Fibroblast of the conjunctiva (primary cell): Measurements from ENCODE around the gene PXT1.
"Not testable (repeated sequence)": the region's sequence is repeated elsewhere in the genome, so short reads cannot be mapped to it uniquely, and the experiment has no call there.

Source experiments
- DNase-seq: peaks from one replicate; pipeline ENCODE4 v3.0.0-alpha.2; 2010; ENCODE audit warnings: low read depth

Gene PXT1, protein sequence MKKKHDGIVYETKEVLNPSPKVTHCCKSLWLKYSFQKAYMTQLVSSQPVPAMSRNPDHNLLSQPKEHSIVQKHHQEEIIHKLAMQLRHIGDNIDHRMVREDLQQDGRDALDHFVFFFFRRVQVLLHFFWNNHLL

DNA sequence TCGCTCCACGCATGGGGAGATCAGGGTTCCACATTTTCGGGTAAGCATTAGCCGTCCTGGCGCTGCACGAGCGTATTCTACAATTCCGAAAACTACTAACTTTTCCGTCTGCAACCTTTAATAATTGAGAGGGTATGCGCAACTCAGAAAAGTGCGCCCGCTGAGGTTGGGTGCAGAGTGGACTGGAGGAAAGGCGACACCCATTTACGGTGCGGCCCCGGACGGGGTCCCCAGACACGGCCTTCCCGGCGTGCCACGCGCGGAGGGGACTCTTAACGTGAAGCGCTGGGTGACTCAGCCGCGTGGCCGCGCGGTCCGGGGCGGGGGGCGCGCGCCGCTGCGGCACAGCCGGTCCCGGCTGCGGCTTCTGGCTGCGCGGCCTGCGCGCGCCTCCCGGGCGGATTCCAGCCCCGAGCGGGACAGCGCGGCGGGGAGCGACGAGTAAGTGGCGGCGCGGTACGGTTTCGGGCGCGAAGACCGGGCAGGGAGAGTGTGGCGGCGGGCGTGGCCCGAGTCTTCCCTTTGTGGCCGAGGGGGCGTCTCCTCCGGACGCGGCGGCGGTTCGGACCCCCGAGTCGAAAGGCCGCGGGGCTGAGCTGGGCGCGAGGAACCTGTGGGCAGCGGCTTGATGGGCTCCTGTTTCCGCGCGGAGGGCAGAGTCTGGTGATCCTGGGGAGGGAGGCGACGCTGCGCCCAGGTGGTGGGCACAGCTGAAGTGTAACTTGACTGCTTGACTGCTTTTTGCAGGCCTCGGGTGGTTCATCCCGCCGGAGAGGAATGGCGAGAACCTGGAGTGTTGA lies at the start of gene PXT1, which contains the start of gene KCTD20:
Gene PXT1 (minus strand): TSS at position 184 of the 800 bp plus-strand sequence. CDS start 16,772 bp downstream, outside the sequence.
Gene KCTD20 (plus strand): TSS at position 330 of the 800 bp plus-strand sequence. CDS start 27,098 bp downstream, outside the sequence.
- DNase-seq, result peak; percentile 59

DNA sequence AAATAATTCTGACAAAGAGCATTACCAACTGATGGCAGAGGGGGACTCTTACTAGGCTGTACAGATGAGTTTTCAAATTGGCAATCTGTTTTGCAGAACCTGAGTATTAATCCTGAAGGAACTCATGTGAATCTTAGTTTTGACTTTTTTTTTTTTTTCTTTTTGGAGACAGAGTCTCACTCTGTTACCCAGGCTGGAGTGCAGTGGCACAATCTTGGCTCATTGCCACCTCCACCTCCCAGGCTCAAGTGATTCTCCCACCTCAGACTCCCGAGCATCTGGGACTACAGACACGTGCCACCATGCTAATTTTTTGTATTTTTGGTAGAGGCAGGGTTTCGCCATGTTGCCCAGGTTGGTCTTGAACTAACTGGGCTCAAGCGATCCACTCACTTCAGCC lies 49.4 kb upstream of the PXT1 start:
- DNase-seq, result no peak

DNA sequence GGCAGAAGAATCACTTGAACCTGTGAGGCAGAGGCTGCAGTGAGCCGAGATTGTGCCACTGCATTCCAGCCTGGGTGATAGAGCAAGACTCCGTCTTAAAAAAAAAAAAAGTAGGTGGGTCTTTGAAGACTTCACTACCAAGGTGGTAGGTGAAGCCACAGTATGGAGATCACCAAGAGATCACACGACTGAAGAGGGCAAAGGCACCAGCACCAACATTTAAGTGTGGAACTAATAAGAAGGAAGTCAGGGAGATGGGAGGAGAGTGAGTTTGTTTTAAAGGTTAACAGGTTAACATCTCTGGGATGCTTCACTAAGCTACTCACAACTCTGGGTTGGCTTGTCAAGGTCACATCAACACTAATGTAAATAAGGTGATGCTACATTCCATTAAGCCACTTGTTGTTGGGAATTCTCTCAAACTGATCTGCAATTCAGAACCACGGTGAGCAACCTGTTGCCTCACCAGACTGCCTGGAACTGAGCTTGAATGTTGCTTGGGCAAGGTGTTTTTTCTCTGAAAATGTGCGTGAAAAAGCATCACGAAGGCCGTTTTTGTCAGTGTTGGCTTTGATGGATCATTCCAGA lies 48.8 kb upstream of the PXT1 start:
- DNase-seq, result no peak

DNA sequence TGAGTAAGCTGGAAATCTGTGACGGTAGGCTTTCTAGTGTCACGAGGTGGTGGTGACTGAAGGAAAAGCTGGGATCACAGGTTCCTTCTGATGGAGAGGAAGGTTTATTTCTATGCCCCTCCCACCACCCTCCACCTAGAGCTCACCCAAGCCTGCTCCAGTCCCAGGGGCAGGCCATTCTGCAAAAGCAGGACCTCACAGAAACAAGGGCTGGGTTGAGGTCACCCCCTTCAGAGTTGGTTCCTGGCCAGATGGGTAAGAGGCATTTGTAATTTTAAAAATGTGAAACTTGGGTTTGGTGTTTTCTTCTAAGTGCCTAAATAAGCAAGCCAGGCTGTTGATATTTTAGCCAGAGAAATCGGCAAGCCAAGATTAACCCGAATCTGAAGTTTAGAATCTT lies 46.8 kb upstream of the PXT1 start:
- DNase-seq, result no peak

DNA sequence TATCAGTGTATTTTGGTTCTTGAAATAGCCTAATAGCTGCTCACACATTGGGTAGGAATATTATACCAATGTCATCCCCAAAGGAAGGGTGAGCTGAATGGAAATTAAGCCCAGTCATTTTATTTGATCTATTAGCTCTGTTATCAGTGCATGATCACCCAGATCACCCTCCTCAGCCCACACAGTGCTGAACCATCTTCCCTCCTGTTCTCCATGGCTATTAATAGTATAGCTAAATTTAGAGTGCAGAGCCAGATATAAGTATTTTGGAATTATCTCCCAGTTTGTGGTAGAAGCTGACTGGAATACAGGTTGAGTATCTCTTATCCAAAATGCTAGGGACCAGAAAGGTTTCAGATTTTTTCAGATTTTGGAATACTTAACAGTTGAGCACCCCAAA lies 45.6 kb upstream of the PXT1 start:
- no peak for DNase-seq

DNA sequence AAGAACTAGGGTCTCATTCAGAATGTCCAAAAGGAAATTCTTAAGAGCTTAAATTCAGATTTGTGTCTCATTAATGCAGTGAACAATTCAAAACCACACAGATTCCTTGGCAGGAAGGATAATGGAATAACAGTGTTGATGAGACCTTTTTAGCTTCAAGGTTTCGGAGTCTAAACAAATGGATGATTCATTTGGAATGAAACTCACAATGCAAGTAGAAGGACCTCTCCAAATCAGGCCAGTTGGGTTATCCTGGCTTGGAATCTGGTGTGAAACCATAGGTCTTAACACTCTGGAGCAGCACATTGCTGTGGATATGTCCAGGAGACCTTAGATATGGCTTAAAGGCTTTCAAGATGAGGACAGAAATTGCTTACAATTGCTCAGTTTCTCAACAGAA lies 45.0 kb upstream of the PXT1 start:
- peak; percentile 2 for DNase-seq

DNA sequence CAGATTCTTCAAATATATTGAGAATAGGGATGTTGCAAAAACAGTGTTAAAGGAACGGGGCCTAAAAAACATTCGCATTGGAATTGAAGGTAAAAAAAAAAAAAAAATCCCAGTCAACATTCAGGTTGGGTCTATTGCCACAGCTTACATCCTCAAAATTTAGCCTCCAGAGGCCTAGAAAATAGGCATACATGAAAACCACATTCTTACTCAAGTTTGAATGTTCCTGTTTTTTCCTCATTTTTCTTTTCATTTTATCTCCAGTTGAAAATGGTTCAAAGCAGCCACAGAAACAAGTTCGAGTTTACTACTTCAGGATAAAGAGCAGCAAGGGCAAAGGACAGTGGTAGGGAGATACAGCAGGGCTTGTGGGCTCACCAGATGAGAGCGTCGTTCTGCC lies 42.1 kb upstream of the PXT1 start:
- DNase-seq, result no peak

DNA sequence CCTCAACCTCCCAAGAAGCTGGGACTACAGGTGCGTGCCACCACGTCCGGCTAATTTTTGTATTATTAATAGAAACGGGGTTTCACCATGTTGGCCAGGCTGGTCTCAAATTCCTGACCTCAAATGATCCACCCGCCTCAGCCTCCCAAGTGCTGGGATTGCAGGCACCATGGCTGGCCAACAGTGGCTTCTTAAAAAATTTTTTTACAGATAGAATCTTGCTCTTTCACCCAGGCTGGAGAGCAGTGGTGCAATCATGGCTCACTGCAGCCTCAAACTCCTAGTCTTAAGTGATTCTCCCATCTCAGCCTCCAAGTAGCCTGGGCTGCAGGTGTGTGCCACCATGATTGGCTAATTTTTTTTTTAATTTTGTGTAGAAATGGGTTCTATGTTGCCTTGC lies 40.7 kb upstream of the PXT1 start:
- not testable (repeated sequence) for DNase-seq

DNA sequence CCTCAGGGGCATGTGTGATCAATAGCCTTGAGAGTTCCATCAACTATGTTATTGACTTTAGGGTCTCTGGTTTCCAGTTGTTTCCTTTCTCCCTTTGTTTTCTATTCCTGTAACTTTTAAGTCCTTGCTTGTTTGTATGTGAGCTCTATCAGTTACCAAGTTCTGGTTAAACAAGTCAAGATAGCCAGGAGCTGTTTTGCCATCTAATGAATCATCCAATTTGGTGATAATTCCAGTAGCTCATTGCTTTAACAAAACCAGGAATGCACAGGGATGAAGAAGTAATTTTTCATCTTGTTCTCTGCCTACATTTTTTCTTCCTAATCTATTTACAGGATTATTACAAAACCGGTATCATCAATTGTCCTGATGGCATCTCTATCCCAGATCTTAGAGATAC lies 36.6 kb upstream of the PXT1 start:
- no peak for DNase-seq

DNA sequence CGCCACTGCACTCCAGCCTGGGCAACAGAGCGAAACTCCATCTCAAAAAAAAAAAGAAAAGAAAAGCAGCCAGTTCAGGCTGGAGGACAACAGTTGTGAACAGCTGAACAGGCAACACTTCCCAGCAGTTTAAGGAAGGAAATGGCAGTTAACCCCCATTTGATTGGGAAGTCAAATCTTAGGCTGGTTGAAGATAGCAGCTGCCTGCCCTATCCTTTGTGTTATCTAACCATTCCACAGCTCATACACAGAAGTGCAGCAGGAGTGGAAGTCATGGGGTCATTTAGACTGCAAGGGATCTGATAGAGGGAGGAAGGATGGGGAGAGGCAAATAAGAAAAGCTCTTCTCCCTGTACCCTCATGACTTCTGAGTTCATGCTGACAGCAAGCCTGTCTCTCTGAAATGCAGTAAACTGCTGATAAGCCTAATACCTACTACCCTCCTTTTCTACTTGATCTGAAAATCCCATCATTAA lies 35.4 kb upstream of the PXT1 start:
- DNase-seq, result no peak

DNA sequence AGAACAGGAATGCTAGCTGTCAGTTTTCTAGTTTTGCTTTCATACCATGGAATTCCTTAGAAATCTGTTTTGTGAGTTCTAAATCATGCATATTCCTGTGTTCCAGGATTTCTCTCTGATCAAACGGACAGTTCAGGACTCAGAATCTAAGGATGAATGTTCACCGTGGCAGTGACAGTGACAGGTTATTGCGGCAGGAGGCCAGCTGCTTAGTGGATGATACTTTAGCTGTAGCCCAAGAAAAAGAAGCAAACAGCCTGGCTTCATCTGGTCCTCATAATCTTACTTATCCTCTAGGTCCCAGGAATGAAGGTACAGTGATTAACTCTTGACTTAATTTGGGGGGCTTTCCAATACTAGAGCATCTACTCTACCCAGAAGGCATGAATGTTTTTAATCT lies 27.3 kb upstream of the PXT1 start:
- DNase-seq, result no peak

DNA sequence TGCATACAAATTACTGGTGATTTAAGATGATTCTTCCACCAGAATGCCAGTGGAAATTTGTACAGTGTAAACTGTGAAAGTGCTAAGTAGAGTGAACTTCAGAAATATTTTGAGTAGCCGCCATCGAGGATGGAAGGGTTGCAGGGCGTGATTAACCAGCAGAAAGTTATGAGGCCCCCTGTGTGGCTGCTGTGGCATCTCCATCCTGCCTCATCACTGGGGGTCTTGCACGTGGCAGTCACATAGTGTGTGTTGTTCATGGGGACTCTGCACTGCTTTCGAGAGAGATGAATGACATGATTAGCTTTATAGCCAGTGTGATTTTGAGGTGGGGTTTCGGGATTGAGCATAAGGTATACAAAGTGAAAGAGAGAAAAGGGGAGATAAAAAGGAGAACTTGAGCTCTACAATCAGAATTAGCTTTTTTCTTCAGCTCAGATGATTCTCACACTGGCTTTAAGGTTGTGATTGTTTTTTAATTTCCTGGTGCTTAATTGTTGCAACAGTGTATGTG lies 26.6 kb upstream of the PXT1 start:
- DNase-seq, result no peak

DNA sequence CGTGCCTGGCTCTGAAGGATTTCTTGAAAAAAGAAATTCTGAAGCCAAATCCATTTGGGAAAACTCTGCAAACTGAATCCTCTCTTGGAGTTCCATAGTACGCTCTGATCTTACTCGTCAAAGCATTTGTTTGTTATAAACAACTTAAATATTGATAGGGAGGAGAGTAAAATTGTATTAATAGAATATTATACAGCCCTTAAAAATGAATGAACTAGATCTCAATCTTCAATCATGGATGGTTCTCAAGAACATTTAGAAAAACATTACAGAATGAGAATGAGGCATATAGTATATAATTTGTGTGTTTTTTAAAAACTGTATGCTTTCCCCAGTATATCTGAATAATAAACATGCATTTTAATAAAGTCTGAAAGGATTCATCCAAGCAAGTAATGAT lies 25.0 kb upstream of the PXT1 start:
- DNase-seq, result no peak

DNA sequence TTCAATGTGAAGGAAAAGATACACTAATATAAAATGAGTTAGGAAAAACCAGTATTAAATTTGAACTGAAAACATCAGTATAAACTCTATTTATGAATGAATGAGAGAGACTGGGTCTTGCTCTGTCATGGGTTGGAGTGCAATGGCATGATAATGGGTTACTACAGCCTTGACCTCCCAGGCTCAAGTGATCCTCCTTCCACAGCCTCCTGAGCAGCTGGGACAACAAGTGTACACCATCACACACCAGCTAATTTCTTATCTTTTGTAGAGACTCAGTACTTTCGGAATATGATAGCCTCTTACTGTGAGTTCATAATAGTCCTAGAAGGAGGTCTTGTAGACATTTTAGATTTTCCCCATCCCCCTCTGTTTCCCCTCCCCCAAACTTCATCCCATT lies 21.6 kb upstream of the PXT1 start:
- DNase-seq, result no peak

DNA sequence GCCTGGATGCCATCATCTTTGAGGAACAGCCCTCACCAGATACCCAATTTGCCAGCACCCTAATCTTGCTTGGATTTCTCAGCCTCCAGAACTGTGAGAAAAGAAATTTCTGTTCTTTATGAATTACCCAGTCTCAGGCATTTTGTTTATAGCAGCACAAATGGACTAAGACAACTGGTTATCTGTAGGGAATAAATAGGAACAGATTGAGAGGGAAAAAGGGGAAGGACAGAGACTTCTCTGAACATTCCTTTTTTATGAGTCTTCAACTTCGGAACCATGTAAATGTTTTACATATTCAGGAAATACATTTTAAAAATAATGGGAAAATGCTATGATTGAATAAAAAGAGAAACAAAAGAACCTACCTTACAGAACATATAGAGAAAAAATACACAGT lies 21.0 kb upstream of the PXT1 start:
- no peak for DNase-seq

DNA sequence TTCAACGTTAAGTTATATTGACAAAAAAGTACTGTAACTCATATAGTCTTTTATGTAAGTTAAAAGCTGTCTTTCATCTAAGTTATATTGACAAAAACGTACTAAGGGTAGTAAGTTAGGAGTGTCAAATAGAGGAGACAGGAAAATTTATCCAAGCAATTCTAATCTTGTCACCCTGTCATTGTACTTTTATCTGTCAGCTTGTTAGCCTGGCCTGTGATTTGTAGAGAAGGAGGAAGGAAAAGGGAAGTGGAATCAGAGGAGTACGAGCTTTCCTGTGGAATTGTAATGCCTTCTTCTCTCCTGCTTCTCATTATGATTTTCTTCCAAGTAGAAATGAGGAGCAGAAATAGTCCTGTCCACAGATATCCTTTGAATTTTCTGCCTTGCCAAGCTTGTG lies 19.0 kb upstream of the PXT1 start:
- DNase-seq, result no peak

DNA sequence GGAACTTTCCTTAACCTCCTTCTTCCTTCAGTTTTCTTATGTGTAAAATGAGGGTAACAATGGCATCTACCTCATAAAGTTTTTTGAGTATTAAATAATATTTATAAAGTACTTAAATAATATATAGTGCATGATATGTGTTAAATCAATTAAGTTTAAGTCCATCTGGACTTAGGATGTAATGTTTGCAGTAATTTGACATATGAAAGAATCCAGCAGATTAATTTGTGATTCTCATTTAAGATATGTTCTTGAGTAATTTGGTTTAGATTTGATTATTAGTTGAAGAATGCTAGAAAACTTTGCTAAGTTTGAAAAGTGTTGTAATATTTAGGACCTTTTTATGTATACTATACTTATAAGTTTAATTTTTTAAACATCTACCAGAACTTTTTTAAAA lies 18.3 kb upstream of the PXT1 start:
- no peak for DNase-seq

DNA sequence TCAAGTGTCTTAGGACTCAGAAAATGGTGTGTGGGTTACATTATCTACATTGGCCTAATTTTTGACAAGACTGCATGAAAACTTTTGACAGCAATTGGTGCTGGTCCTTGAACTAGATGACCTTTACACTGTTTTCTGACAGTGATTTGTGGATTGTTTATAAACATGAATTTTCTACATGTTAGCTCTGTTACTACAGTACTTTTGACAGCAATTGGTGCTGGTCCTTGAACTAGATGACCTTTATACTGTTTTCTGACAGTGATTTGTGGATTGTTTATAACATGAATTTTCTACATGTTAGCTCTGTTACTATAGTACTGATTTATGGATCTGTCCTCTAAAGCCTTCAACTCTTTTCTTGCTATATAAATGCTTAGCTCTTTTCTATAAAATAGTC lies 16.8 kb upstream of the PXT1 start:
- DNase-seq, result no peak

DNA sequence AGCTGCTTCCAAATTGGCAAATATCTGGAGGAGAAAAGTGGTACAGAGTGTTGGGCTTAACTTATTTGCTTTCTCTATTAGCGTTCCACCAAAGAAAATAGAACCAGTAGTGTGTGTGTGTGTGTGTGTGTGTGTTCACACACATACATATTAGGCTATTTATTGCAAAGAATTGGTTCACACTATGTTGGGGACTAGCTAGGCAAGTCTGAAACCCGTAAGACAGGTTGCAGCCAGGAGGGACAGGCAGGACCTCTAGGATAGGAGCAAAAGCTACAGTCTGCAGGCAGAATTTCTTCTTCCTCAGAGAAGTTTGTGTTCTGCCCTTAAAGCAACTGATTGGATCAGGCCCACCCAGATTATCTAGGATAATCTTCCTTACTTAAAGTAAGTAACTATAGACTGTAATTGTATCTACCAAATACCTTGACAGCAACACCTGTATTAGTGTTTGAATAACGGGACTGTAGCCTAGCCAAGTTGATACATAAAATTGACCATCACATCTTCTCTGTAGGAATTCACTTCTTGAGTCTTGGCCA lies 12.9 kb upstream of the PXT1 start:
- no peak for DNase-seq

DNA sequence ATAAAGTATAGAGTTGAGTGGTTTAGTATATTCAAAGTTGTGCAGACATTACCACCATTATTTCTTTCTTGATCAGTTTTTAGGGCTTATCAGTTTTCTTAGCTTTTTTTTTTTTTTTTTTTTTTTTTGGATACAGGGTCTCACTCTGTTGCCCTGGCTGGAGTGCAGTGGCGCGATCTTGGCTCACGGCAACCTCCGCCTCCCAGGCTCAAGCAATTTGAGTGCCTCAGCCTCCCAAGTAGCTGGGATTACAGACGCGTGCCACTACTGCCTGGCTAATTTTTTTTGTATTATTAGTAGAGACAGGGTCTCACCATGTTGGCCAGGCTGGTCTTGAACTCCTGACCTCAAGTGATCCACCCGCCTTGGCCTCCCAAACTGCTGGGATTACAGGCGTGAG lies 10.2 kb upstream of the PXT1 start:
- DNase-seq, result not testable (repeated sequence)

DNA sequence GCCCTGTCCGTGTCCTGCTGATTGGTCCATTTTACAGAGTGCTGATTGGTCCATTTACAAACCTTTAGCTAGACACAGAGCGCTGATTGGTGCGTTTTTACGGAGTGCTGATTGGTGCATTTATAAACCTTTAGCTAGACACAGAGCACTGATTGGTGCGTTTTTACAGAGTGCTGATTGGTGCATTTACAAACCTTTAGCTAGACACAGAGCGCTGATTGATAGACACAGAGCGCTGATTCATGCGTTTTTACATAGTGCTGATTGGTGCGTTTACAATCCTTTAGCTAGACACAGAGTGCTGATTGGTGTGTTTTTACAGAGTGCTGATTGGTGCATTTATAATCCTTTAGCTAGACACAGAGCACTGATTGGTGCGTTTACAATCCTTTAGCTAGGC lies 6.5 kb upstream of the PXT1 start:
- DNase-seq, result not testable (repeated sequence)

DNA sequence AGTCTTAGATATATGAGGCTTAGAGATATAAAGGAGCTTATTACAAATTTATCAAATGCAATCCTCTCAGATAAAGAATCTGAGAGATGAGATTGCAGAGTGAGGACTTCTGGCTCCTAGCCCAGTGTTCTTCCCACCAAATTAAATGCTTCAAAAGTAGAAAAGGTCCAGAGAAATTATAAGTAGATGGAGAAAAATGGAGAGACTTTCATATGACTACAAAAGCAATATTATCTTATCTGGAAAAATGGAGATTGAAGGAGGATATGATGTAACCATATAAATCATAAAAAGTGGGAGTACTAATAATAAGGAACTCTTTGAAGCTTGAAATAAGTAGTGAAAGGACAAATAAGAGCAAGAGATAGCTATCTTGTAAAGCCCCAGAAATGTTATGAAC lies 3.0 kb upstream of the PXT1 start:
- DNase-seq, result no peak

DNA sequence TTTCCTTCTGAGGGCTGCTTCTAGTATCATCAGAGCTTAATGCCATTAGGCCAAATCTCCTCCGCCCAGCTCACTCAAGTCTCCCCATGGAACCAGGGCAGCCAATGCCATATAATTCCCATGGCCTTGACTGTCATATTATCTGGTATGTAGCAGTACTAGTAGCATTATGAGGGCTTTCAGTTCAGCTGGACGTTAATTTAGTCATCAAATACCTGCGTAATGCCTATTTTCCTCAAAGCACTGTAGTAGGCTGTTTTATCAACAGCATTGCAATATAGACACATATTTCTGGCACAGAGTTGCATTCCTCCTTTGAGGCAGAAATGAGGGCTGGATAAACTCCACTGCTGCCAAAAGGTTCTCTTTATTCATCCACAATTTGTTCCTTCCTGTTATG lies 1.8 kb upstream of the PXT1 start:
- DNase-seq, result no peak
